Neural crest cell (in vitro differentiated cells): ENCODE results near the gene CD58. TPM values are rescaled to one million over a fixed set of nuclear protein-coding genes. Genes with fewer than 3 reads are reported as not detected.
A peak's percentile ranks its signal among the peaks of the same experiment; 100 is the strongest.
"Not testable (repeated sequence)": the region's sequence is repeated elsewhere in the genome, so short reads cannot be mapped to it uniquely, and the experiment has no call there.

ENCODE experiments used
- DNase-seq: peaks from one replicate; pipeline ENCODE4 v3.0.0; 2021; ENCODE audit warnings: low read depth, mixed read lengths, low spot score
- H3K27ac Mint-ChIP-seq: one replicate; pipeline ENCODE4 v1.8.0; 2021; ENCODE audit warnings: mild to moderate bottlenecking, mixed read lengths; ENCODE audit not compliant: unreplicated experiment
- H3K27me3 Mint-ChIP-seq: 2 replicates; pipeline ENCODE4 v1.8.0; 2021; ENCODE audit warnings: low read depth, mild to moderate bottlenecking, mixed read lengths
- H3K36me3 Mint-ChIP-seq: 2 replicates; pipeline ENCODE4 v1.8.0; 2021; ENCODE audit warnings: low read depth, mild to moderate bottlenecking, mixed read lengths
- H3K4me1 Mint-ChIP-seq: 2 replicates; pipeline ENCODE4 v1.8.0; 2021; ENCODE audit warnings: mixed read lengths
- H3K4me3 Mint-ChIP-seq: one replicate; pipeline ENCODE4 v1.8.0; 2021; ENCODE audit warnings: mild to moderate bottlenecking, mixed read lengths
- H3K9me3 Mint-ChIP-seq: 2 replicates; pipeline ENCODE4 v1.8.0; 2021; ENCODE audit warnings: mixed read lengths
- total RNA-seq: library from RNA; stranded (reverse); gene quantifications from 2 replicates; pipeline ENCODE4 v1.2.1, GENCODE V29; 2021
- TF ChIP-seq, protein P1 (sequence below): fragments of 200-600 bp; sonication (generic); conservative IDR thresholded peaks from 2 replicates; pipeline ENCODE4 v1.5.0; 2021; ENCODE audit warnings: antibody characterized with exemption, mild to moderate bottlenecking

CD58 gene
- total RNA-seq, 1 donor from 2014 or later = 7.1 TPM

DNA sequence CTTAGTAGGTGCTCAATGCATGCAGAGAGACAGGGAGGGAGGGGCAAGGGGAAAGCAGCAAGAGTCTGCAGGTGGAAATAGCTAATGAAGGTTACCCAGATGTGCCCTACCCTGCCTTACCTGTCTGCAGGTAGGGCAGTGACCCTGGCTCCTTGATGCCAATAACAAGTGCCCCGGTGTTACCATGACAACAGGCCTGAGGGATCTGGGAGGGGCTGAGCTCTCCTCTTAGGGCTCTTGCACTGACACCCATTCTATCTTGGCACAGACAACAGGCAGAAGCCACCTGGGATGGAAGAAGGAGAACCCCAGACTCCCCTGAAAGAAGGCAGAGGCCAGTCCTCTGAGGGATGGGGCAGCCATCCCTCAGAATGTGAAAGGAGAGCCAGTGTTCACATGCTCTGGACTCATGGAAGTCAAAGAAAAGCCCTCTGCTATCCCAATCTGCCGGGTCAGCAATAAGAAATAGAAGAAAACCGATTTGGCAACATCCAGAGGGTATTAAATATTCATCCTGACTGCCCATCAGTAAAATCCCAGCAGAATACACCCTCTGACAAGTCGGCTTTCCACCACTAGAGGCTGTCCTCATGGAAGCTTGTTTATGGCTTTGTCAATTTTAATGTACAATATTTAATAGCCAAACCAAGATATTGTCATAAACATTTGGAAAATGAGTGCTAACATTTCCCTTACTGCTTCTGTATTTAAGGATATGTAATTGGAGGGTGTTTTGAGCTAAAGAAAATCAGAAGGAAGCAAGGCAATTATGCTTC lies 24.4 kb upstream of the CD58 start:
- DNase-seq, H3K4me3 Mint-ChIP-seq, H3K9me3 Mint-ChIP-seq, H3K27me3 Mint-ChIP-seq, H3K27ac Mint-ChIP-seq, H3K36me3 Mint-ChIP-seq: not testable (repeated sequence)
- H3K4me1 Mint-ChIP-seq = peaks cover 27% of the 10 kb centered on the region
- TF ChIP-seq, protein P1, sequence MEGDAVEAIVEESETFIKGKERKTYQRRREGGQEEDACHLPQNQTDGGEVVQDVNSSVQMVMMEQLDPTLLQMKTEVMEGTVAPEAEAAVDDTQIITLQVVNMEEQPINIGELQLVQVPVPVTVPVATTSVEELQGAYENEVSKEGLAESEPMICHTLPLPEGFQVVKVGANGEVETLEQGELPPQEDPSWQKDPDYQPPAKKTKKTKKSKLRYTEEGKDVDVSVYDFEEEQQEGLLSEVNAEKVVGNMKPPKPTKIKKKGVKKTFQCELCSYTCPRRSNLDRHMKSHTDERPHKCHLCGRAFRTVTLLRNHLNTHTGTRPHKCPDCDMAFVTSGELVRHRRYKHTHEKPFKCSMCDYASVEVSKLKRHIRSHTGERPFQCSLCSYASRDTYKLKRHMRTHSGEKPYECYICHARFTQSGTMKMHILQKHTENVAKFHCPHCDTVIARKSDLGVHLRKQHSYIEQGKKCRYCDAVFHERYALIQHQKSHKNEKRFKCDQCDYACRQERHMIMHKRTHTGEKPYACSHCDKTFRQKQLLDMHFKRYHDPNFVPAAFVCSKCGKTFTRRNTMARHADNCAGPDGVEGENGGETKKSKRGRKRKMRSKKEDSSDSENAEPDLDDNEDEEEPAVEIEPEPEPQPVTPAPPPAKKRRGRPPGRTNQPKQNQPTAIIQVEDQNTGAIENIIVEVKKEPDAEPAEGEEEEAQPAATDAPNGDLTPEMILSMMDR = peak; percentile 43

- H3K27ac Mint-ChIP-seq, H3K36me3 Mint-ChIP-seq: not testable (repeated sequence)
These were observed 23.2 kb upstream of the CD58 start for GRCh38 chr1:116593977-116594376.

GRCh38 chr1:116593401-116593800 lies 22.6 kb upstream of the CD58 start:
- not testable (repeated sequence) for H3K4me3 Mint-ChIP-seq, DNase-seq, H3K27ac Mint-ChIP-seq, H3K36me3 Mint-ChIP-seq, H3K9me3 Mint-ChIP-seq, H3K27me3 Mint-ChIP-seq
- H3K4me1 Mint-ChIP-seq = peaks cover 32% of the 10 kb centered on the region

More at GRCh38 chr1:116593977-116594376, 23.2 kb upstream of the CD58 start:
- not testable (repeated sequence) for H3K27me3 Mint-ChIP-seq, DNase-seq, H3K9me3 Mint-ChIP-seq, H3K4me3 Mint-ChIP-seq
- peaks cover 32% of the 10 kb centered on the region for H3K4me1 Mint-ChIP-seq

DNA sequence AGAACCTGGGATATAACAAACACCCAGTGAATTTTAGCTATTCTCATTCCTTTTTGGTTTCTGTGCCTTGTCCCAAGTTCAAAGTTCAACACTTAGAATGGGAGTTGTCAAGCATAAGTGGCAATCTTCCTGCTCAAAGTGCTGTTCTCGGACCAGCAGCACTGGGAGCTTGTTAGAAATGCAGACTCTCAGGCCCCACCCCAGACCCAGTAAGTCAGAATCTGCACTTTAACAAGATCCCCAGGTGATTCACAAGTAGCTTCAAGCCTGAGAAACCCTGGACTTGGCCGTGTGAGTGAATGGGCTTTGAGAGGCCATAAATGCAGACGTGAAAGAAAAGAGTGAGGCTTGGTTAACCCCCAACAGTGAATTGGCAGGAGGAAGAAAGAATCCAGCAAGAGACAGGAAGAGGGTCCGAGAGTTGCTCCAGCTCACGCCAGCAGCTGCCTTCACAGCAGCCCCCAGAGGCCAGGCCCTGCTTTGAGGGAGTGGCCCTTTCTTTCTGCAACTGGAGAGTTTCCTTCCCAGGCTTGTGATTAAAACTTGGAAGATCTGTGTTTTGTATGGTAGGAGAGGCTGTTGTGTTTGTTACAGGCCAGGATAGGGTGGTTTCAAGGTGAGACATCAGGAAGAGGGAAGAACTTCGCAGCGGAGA lies 21.3 kb upstream of the CD58 start:
- not testable (repeated sequence) for DNase-seq, H3K27me3 Mint-ChIP-seq, H3K9me3 Mint-ChIP-seq, H3K36me3 Mint-ChIP-seq, H3K4me3 Mint-ChIP-seq
- Mint-ChIP-seq H3K27ac (peak overlapping the region; percentile 85), H3K4me1 (peaks cover 39% of the 10 kb centered on the region)

DNA sequence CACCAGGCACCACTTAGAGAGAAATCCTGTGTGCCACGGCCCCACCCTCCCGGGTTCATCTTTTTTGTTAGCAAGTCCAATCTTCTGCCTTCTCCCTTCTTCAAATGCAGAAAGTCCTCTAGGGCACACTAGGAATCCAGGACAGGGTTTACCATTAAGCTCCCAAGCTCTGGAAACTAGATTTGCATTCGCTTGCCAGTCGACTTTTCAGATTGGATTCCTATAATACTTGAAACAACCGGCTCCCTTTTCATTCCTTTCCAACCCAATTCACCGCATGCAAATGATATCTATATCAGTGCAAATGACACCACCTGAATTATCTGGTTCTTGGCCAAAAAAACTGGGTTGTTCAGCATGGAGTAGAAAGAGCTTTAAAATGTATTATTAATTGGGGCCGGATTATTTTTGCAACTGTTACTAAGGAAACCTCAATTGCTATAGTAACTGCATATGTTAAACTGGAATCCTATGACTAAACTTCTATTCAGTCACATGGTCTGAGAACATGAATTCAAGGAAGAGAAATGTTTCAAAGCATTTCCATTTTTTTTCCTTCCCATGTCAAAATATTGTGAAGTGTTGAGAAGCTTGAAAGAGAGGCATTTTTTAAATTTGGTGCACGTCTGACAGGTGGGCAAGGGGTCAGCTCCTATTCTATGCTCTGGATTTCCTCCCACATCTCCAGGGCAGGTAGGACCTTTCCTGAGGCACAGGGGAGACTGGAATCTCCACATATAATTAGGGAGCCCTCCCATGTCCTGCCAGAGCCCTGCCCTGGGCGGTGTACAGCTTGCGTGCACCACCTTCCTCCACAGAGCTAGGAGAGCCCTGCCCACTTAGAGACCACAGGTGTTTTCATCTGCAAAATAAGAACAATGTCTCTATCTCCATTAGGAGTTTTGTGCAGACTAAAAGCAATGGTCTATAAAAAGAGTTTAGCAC lies 20.5 kb upstream of the CD58 start:
- H3K9me3 Mint-ChIP-seq, H3K36me3 Mint-ChIP-seq, DNase-seq, H3K27me3 Mint-ChIP-seq, H3K27ac Mint-ChIP-seq, H3K4me3 Mint-ChIP-seq: not testable (repeated sequence)
- H3K4me1 Mint-ChIP-seq = peaks cover 45% of the 10 kb centered on the region

DNA sequence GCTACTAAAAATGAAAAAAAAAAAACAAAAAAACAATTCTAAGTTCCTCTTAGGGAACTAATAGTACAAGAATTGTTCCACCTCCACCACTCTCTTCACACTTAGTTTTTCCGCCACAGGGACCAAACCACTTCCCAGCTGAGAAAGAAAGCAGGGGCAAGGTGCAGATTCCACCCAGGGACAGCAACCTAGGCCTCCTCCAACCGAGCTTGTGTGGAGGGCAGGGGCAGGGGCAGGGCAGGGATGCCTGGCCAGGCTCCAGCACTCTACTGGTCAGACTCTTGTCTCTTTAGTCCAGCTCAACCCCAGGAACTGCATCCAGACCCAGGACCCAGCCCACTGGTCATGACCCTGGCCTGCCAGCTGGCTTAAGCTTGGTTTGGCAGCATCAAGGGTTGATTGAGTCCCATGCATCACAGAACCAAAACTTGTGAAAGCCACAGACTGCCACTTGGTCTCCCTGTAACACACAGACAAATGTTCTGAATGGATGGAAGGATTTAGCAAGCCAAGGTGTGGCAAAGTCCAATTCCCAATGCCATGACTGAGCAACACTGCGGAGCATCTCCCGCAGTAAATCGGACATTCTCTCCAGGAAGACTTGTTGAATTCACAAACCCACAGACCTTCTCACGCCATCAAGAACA lies 19.7 kb upstream of the CD58 start:
- not testable (repeated sequence) for H3K9me3 Mint-ChIP-seq, DNase-seq, H3K27me3 Mint-ChIP-seq, H3K4me3 Mint-ChIP-seq, H3K36me3 Mint-ChIP-seq
- peaks cover 41% of the 10 kb centered on the region for H3K4me1 Mint-ChIP-seq
- peak overlapping the region; percentile 43 for H3K27ac Mint-ChIP-seq

GRCh38 chr1:116589101-116589735 lies 18.4 kb upstream of the CD58 start:
- not testable (repeated sequence) for H3K9me3 Mint-ChIP-seq, H3K4me3 Mint-ChIP-seq, DNase-seq, H3K27me3 Mint-ChIP-seq, H3K36me3 Mint-ChIP-seq
- Mint-ChIP-seq H3K27ac (peak overlapping the region; percentile 12), H3K4me1 (peaks cover 38% of the 10 kb centered on the region)
